GM19351 (cell line): ENCODE results near the gene PYGO1.
"Not testable (repeated sequence)": the region's sequence is repeated elsewhere in the genome, so short reads cannot be mapped to it uniquely, and the experiment has no call there.

Experiments
- ATAC-seq: cut with Tn5 transposase; IDR thresholded peaks from one replicate; pipeline ENCODE4 v1.9.1; 2021; ENCODE audit warnings: mild to moderate bottlenecking, moderate library complexity; ENCODE audit not compliant: unreplicated experiment

PYGO1 gene

DNA sequence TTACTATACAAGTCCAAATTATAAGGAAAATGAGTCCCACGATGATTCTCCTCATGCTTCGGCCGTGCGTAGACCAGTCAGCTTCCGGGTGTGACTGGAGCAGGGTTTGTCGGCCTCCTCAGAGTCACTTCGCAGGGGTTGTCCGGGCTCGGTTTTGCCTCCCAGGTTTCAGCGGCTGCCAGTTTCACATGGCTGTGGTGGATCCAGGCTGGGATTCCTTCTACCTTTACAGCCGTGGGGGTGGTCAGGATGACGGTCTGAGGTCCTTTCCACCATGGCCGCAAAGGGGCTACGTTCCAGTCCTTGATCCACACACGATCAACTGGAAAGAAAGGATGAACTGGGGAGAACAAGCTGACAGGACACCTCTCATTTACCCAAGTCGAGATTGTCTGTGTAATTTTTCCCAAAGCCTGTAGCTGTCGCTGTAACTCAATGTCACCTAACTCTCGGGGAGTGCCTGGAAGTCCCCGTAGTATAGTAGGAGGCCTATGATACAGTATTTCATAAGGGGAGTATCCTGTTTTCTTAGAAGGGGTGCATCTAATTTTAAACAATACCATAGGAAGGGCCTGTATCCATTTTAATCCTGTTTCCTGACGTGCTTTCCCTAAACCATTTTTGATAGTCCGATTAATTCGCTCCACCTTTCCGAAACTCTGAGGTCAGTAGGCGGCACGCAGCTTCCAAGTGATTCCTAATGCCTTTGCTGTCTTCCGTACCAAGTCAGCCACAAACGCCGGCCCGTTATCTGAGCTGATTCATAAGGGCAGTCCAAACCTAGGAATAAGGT is 74.3 kb downstream of the PYGO1 start:
- ATAC-seq, result not testable (repeated sequence)

DNA sequence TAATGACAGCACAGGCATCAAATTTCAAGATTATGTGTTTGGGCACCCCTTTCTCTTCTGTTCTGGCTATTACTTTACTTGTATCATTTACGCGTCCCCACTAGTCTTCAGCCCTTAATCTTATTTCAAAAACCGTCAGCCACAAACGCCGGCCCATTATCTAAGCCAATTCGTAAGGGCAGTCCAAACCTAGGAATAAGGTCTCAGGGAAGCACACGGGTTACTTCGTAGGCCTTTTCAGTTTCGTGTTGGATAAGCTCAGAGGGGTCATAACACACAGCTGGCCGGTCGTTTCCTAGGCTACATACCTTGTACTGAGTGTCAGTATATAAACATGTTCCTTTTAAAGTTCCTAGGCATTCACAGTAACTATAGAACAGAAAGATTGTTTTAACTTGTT is 75.0 kb downstream of the PYGO1 start:
- no peak for ATAC-seq

DNA sequence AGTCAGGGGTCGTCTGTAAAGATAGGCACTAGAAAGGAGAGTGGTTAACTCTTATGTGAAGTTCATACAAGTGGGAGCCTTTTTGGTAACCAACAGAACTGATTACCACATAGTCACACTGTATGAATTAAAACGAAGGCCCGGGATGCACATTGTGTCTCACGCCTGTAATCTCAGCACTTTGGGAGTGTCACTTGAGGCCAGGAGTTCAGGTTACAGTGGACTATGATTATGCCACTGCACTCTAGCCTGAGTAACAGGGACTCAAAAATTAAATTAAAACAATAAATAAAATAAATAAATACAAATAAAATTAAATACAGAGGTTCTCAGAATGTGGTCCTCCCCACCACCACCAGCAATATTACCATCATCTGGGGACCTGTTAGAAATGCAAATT is 80.6 kb downstream of the PYGO1 start:
- ATAC-seq, result no peak

DNA sequence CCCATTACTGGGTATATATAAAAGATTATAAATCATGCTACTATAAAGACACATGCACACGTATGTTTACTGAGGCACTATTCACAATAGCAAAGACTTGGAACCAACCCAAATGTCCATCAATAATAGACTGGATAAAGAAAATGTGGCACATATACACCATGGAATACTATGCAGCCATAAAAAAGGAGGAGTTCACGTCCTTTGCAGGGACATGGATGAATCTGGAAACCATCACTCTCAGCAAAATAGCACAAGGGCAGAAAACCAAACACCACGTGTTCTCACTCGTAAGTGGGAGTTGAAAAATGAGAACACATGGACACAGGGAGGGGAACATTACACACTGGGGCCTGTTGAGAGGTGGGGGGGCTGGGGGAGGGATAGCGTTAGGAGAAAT is 82.7 kb downstream of the PYGO1 start:
- not testable (repeated sequence) for ATAC-seq

- no peak for ATAC-seq
These were observed 89.0 kb downstream of the PYGO1 start for GRCh38 chr15:55499151-55499550.

DNA sequence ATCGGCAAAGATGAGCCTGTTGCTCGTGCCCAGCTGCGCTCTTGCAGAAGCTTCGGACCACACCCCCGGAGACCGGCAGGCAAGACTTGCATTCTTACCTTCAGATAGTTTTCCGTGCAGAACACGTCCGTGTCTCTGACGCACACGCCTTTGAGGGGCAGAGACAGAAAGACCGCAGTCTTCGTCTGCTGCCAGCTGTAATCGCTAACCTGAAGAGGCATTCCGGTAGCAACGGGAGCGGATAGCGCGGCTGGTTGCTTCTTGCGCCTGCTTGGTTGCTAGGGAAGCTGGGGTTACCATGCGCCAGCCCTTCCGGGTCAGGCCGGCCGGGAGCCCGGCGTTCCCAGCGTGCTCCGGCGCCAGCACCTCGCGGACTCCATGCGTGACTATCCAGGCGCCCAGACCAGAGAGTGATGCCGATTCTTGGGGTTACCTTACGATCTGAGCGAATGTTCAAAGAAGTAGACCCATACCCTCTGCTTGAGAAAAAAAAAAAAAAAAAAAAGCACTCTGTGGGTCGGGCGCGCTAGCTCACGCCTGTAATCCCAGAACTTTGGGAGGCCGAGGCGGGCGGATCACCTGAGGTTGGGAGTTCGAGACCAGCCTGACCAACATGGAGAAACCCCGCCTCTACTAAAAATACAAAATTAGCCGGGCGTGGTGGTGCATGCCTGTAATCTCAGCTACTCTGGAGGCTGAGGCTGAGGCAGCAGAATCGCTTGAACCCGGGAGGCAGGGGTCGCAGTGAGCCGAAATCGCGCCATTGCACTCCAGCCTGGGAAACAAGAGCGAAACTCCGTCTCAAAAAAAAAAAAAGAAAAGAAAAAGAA is 89.8 kb downstream of the PYGO1 start:
- ATAC-seq, result peak; percentile 99

DNA sequence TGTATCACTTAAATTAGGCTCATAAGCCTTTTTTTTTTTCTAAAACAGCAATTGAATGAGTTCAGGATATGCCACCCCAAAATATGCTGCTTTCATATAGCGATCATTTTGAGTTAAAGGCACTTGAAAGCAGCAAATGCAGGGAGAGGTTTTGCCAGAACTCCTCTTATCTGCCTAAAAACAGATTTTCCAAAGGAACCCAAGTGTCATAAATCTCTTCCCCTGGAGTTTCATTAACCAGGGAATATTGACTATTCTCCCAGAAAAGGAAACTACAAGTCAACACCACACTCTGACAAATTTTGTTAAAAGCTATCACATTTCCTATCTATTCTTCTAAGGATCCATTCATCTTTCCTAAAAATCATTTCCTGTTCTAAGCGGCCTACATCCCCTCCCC is 91.4 kb downstream of the PYGO1 start:
- ATAC-seq, result no peak

- ATAC-seq, result no peak
These were observed 93.2 kb downstream of the PYGO1 start for GRCh38 chr15:55494931-55495330.

DNA sequence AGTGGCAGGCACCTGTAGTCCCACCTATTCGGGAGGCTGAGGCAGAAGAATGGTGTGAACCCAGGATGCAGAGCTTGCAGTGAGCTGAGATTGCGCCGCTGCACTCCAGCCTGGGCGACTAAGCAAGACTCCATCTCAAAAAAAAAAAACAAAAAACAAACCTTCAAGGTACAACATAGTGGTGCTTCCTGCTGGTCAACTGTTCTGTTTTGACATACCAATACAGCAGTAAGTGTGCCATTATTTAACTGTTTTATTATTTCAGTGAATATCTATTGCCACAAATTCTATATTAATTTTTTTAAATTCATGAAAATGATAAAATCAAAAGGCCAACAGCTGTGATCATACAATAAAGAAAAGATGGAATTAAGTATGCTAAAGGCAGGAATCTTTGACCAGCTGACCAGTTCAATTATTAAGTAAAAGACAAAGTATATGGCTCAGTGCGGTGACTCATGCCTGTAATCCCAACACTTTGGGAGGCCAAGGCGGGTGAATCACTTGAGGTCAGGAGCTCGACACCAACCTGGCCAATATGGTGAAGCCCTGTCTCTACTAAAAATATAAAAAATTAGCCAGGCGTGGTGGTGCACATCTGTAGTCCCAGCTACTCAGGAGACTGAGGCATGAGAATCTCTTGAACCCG is 99.1 kb downstream of the PYGO1 start:
- not testable (repeated sequence) for ATAC-seq
